GM21360 (cell line): ENCODE data around the gene PCDHGA6.

ENCODE experiments used
- ATAC-seq: cut with Tn5 transposase; IDR thresholded peaks from one replicate; pipeline ENCODE4 v1.9.1; 2021; ENCODE audit warnings: mild to moderate bottlenecking, moderate library complexity; ENCODE audit not compliant: unreplicated experiment

PCDHGA6 gene

DNA sequence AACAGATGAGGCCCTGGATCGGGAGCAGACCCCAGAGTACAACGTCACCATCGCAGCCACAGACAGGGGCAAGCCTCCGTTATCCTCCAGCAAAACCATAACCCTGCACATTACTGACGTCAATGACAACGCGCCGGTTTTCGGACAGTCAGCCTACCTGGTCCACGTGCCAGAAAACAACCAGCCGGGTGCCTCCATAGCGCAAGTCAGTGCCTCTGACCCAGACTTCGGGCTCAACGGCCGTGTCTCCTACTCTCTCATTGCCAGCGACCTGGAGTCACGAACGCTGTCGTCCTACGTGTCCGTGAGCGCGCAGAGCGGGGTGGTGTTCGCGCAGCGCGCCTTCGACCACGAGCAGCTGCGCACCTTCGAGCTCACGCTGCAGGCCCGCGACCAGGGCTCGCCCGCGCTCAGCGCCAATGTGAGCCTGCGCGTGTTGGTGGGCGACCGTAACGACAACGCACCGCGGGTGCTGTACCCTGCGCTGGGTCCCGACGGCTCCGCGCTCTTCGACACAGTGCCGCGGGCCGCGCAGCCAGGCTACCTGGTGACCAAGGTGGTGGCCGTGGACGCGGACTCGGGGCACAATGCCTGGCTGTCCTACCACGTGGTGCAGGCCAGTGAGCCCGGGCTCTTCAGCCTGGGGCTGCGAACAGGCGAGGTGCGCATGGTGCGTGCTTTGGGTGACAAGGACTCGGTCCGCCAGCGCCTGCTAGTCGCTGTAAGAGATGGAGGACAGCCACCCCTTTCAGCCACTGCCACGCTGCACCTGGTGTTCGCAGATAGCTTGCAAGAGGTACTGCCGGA is 45.6 kb downstream of the PCDHGA6 start:
- no peak for ATAC-seq

DNA sequence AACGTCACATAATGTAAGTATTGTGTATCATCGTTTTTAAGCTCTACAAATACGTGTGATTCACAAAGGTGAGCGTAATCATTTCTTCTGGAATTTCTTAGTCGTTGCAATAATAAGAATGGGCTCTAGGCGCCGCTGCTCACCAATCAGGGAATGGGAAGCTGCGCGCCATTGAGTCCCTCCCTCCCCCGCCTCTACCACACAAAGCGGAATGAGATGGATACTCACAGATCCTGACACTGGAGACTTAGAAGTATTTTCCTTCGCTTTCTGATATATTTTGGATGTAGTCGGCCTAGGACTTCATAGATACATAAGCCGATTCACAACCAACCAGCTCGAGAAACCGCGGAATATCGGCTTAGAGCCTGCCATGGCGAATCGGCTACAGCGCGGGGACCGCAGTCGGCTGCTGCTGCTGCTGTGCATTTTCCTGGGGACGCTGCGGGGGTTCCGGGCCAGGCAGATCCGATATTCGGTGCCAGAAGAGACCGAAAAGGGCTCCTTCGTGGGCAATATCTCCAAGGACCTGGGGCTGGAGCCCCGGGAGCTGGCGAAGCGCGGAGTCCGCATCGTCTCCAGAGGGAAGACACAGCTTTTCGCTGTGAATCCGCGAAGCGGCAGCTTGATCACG is 47.3 kb downstream of the PCDHGA6 start, which contains the start of gene PCDHGA11:
Gene PCDHGA11, plus strand, starts transcription at position 197 of the 634 bp plus-strand sequence. Its CDS starts 177 bp downstream, at position 374.
- peak; percentile 59 for ATAC-seq

DNA sequence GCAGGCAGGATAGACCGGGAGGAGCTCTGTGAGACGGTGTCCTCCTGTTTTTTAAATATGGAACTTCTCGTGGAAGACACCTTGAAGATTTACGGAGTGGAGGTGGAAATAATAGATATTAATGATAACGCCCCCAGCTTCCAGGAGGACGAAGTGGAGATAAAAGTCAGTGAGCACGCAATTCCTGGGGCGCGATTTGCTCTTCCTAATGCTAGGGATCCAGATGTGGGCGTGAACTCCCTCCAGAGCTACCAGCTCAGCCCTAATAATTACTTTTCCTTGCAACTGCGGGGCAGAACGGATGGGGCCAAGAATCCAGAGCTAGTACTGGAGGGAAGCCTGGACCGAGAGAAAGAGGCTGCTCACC is 47.8 kb downstream of the PCDHGA6 start:
- ATAC-seq = no peak

DNA sequence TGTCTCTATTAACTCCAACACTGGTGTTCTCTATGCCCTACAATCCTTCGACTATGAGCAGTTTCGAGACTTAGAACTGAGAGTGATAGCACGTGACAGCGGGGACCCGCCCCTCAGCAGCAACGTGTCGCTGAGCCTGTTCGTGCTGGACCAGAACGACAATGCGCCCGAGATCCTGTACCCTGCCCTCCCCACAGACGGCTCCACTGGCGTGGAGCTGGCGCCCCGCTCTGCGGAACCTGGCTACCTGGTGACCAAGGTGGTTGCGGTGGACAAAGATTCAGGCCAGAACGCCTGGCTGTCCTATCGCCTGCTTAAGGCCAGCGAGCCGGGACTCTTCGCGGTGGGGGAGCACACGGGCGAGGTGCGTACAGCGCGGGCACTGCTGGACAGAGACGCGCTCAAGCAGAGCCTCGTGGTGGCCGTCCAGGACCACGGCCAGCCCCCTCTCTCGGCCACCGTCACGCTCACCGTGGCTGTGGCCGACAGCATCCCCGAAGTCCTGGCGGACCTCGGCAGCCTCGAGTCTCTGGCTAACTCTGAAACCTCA is 49.1 kb downstream of the PCDHGA6 start:
- no peak for ATAC-seq

DNA sequence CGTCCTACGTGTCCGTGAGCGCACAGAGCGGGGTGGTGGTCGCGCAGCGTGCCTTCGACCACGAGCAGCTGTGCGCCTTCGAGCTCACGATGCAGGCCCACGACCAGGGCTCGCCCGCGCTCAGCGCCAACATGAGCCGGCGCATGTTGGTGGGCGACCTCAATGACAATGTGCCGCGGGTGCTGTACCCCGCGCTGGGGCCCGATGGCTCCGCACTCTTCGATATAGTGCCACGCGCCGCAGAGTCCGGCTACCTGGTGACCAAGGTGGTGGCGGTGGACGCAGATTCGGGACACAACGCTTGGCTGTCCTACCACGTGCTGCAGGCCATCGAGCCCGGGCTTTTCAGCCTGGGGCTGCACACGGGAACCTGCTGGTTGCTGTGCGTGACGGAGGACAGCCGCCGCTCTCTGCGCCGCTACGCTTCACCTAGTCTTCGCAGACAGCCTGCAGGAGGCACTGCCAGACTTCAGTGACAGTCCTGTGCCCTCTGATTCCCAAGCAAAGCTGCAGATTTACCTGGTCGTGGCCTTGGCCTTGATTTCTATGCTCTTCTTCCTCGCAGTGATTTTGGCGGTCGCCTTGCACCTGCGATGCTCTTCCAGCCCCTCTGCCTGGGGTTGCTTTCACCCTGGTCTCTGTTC is 54.2 kb downstream of the PCDHGA6 start:
- no peak for ATAC-seq
